ENCODE data around the gene MGA. TPM values are rescaled to one million over a fixed set of nuclear protein-coding genes. Genes with fewer than 3 reads are reported as not detected.

MGA gene
- total RNA-seq, 4 donors from 2014 or later = 53.1 to 107 (median 67.6) TPM

GRCh38 chr15:41794081-41794480, 133.9 kb downstream of the MGA start:
- Histone ChIP-seq H3K27ac (no peak overlapping the region), H3K9me3 (no peaks in the 10 kb centered on the region), H3K27me3 (no peaks in the 10 kb centered on the region), H3K4me1 (peaks cover 58 to 75% of the 10 kb centered on the region in 2 donors), H3K36me3 (no peaks in the 10 kb centered on the region), H3K4me3 (replicated peaks in 1 of 3) (no peak overlapping the region)
- intact Hi-C loops (cut with DNase I) = no loop called here
- 71 to 89% methylated on average over 4 of the region's 4 CpGs for WGBS, 2 donors
- no peak for DNase-seq
- TF ChIP-seq CTCF (IDR thresholded peaks at IDR 0.05) (no peak), POLR2A (IDR thresholded peaks at IDR 0.05) (no peak)

DNA sequence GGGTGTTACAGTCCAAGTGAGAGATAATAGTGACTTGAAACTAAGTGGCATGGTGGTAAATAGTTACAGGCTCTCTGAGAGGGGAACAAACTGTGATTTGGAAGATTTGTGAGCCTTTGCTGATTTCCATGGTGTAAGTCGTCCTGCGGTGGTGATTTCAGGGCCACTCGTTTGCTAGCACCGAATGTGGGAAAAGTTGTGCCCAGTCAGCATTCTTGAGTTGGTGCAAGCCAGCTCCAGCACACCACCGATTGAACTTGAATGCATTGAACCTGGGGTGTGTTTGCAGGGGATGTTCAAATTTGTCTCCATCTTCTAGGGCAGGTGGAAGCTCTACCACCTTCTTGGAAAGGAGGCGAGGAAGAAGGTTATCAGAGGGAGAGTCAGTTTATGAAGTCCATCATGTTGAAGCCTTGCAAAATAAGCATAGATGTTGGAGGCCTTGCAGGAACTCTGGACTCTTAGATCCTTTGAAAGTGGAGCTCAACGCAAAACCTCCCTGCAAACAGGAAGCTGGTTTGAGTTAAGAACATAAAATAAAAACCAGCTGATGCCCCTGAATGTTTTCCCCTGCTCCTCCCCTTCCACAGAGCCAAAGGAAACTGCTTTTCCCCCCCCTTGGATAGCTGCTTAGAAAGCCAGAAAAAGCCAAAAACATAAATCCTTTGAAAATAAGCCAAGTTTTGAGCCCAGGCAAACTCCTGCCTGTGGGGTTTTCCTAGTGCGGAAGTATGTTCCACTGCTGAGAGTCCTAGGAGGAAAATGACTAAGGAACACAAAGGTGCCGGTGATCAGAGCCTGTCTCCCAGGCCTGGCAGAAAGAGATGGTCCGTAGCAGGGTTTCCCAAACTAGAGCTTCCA, 136.0 kb downstream of the MGA start:
- Histone ChIP-seq H3K27ac (peak overlapping the region; percentile 43 to 73 (median 72)), H3K9me3 (no peaks in the 10 kb centered on the region), H3K36me3 (no peaks in the 10 kb centered on the region), H3K4me3 (replicated peaks in 1 of 3) (no peak overlapping the region), H3K4me1 (peaks cover 56 to 74% of the 10 kb centered on the region in 2 donors), H3K27me3 (no peaks in the 10 kb centered on the region)
- TF ChIP-seq CTCF (IDR thresholded peaks at IDR 0.05) (no peak), POLR2A (IDR thresholded peaks at IDR 0.05) (no peak)
- intact Hi-C loops (cut with DNase I) = no loop called here
- WGBS, 2 donors = 53 to 54% methylated on average over 10 of the region's 10 CpGs
- no peak for DNase-seq

DNA sequence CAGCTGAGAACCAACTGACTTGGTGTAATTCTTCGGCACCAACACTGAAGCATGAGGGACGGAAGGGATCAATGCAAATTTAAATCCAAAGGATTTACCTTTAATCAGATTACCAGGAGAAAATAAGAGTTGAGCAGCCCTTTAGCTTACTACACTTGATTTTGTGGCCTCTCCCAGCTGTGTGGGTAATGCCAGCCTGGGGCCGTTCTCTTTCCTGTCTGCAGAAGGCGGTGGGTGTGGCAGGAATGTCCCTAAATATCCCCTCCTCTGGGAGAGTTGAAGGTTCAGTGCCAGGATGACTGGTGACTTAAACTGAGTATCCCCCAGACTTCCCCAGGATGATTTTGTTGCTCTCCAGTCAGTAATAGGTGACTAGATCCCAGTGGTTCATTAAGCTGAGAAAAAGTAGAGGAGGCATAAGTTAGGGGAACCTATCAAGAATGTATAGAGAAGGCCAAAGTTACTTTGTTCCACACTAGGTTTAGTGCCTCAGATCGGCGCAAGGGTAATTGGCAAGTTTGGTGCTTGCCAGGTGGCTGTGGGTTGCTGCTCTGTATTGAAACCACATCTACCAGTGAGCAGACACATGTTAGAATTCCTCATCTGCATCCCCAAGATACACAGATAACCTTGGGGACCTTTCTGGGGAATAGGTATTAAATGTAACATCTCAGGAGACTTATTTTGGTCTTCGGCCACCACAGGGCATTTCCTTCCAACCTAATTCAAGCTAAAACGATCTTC, 137.2 kb downstream of the MGA start:
- 79 to 81% methylated on average over 8 of the region's 8 CpGs for WGBS, 2 donors

GRCh38 chr15:41798607-41799487, 138.6 kb downstream of the MGA start:
- no peaks in the 10 kb centered on the region for H3K27me3 ChIP-seq
- H3K9me3 ChIP-seq = no peaks in the 10 kb centered on the region
- H3K27ac ChIP-seq = peak overlapping the region; percentile 72 to 81 (median 73)
- 37 to 46% methylated on average over 9 of the region's 9 CpGs for WGBS, 2 donors
- peak; percentile 88 to 89 for DNase-seq
- no peak overlapping the region for H3K4me3 ChIP-seq (replicated peaks in 1 of 3)
- TF ChIP-seq POLR2A (IDR thresholded peaks at IDR 0.05) (no peak), CTCF (IDR thresholded peaks at IDR 0.05) (peak in 1 of 6 experiments; percentile 6)
- H3K4me1 ChIP-seq = peaks cover 67 to 70% of the 10 kb centered on the region in 2 donors
- H3K36me3 ChIP-seq = no peaks in the 10 kb centered on the region
- intact Hi-C loops (cut with DNase I) = no loop called here

More for the DNA sequence above, 137.2 kb downstream of the MGA start:
- DNase-seq = no peak
- no peak overlapping the region for H3K4me3 ChIP-seq (replicated peaks in 1 of 3)
- H3K27ac ChIP-seq = peak overlapping the region; percentile 72 to 81 (median 73)
- intact Hi-C loops (cut with DNase I) = no loop called here
- TF ChIP-seq POLR2A (IDR thresholded peaks at IDR 0.05) = no peak
- TF ChIP-seq CTCF (IDR thresholded peaks at IDR 0.05) = no peak
- peaks cover 61 to 71% of the 10 kb centered on the region in 2 donors for H3K4me1 ChIP-seq
- no peaks in the 10 kb centered on the region for H3K36me3 ChIP-seq
- H3K9me3 ChIP-seq = no peaks in the 10 kb centered on the region
- H3K27me3 ChIP-seq = no peaks in the 10 kb centered on the region
